ENCODE results near the gene AOAH. TPM values are rescaled to one million over a fixed set of nuclear protein-coding genes. Genes with fewer than 3 reads are reported as not detected.

AOAH gene
- total RNA-seq, 1 donor from 2014 or later, result 0.40 TPM

- TF ChIP-seq CTCF (IDR thresholded peaks at IDR 0.05; ENCODE audit: unreplicated experiment), result no peak
- DNase-seq (ENCODE audit: low spot score in 2 of 2, unreplicated experiment in 2 of 2), result no peak
- no peak overlapping the region for H3K27ac Mint-ChIP-seq
- no peaks in the 10 kb centered on the region for H3K36me3 Mint-ChIP-seq
- peaks cover 6% of the 10 kb centered on the region for H3K9me3 Mint-ChIP-seq
- peaks cover 9% of the 10 kb centered on the region for H3K4me1 Mint-ChIP-seq
- no peak overlapping the region for H3K4me3 Mint-ChIP-seq
- H3K27me3 Mint-ChIP-seq (ENCODE audit: low read depth), result peaks cover 2% of the 10 kb centered on the region
Observed at GRCh38 chr7:36570528-36571189, 153.6 kb downstream of the AOAH start.

- DNase-seq (ENCODE audit: low spot score in 2 of 2, unreplicated experiment in 2 of 2), result no peak
- H3K27me3 Mint-ChIP-seq (ENCODE audit: low read depth), result peaks cover 2% of the 10 kb centered on the region
- H3K4me1 Mint-ChIP-seq, result peaks cover 7% of the 10 kb centered on the region
- no peak overlapping the region for H3K4me3 Mint-ChIP-seq
- no peaks in the 10 kb centered on the region for H3K36me3 Mint-ChIP-seq
- H3K9me3 Mint-ChIP-seq, result no peaks in the 10 kb centered on the region
- TF ChIP-seq CTCF (IDR thresholded peaks at IDR 0.05; ENCODE audit: unreplicated experiment), result no peak
- no peak overlapping the region for H3K27ac Mint-ChIP-seq
Observed at GRCh38 chr7:36568452-36568849, 155.8 kb downstream of the AOAH start.

GRCh38 chr7:36567699-36568451 is 156.4 kb downstream of the AOAH start:
- Mint-ChIP-seq H3K9me3 (no peaks in the 10 kb centered on the region), H3K27me3 (ENCODE audit: low read depth) (peaks cover 2% of the 10 kb centered on the region), H3K36me3 (no peaks in the 10 kb centered on the region), H3K27ac (no peak overlapping the region), H3K4me1 (peaks cover 7% of the 10 kb centered on the region), H3K4me3 (no peak overlapping the region)
- no peak for DNase-seq (ENCODE audit: low spot score in 2 of 2, unreplicated experiment in 2 of 2)
- no peak for TF ChIP-seq CTCF (IDR thresholded peaks at IDR 0.05; ENCODE audit: unreplicated experiment)

- Mint-ChIP-seq H3K27ac (no peak overlapping the region), H3K27me3 (ENCODE audit: low read depth) (peaks cover 2% of the 10 kb centered on the region), H3K9me3 (no peaks in the 10 kb centered on the region), H3K4me3 (no peak overlapping the region), H3K4me1 (peaks cover 7% of the 10 kb centered on the region), H3K36me3 (no peaks in the 10 kb centered on the region)
- no peak for DNase-seq (ENCODE audit: low spot score in 2 of 2, unreplicated experiment in 2 of 2)
- TF ChIP-seq CTCF (IDR thresholded peaks at IDR 0.05; ENCODE audit: unreplicated experiment), result no peak
Observed at GRCh38 chr7:36565792-36566356, 158.4 kb downstream of the AOAH start.

- H3K4me1 Mint-ChIP-seq, result peaks cover 7% of the 10 kb centered on the region
- TF ChIP-seq CTCF (IDR thresholded peaks at IDR 0.05; ENCODE audit: unreplicated experiment), result no peak
- H3K27me3 Mint-ChIP-seq (ENCODE audit: low read depth), result no peaks in the 10 kb centered on the region
- H3K36me3 Mint-ChIP-seq, result no peaks in the 10 kb centered on the region
- H3K9me3 Mint-ChIP-seq, result peaks cover 4% of the 10 kb centered on the region
- H3K4me3 Mint-ChIP-seq, result no peak overlapping the region
- no peak overlapping the region for H3K27ac Mint-ChIP-seq
- no peak for DNase-seq (ENCODE audit: low spot score in 2 of 2, unreplicated experiment in 2 of 2)
Observed at GRCh38 chr7:36564489-36564888, 159.8 kb downstream of the AOAH start.
